Neuronal stem cell (in vitro differentiated cells): ENCODE measurements around the gene MYBPC2.

Experiments
- DNase-seq: peaks from one replicate; pipeline ENCODE4 v3.0.0-alpha.2; 2013; ENCODE audit warnings: low spot score
- H2AFZ ChIP-seq: one replicate; pipeline ENCODE4 v1.6.1; 2013; ENCODE audit warnings: mild to moderate bottlenecking, low read length, inconsistent platforms
- H2AK5ac ChIP-seq: 2 replicates; pipeline ENCODE4 v1.6.1; 2013; ENCODE audit warnings: low read depth, mild to moderate bottlenecking, inconsistent platforms, low read length, moderate library complexity, mixed read lengths
- H2BK120ac ChIP-seq: 2 replicates; pipeline ENCODE4 v1.6.1; 2013; ENCODE audit warnings: low read depth, mild to moderate bottlenecking, inconsistent platforms, low read length, moderate library complexity, mixed read lengths
- H2BK12ac ChIP-seq: one replicate; pipeline ENCODE4 v1.6.1; 2013; ENCODE audit warnings: low read length, inconsistent platforms
- H2BK15ac ChIP-seq: 2 replicates; pipeline ENCODE4 v1.6.1; 2013; ENCODE audit warnings: mild to moderate bottlenecking, low read length, inconsistent platforms, mixed read lengths
- H2BK5ac ChIP-seq: one replicate; pipeline ENCODE4 v1.6.1; 2013; ENCODE audit warnings: inconsistent platforms, mild to moderate bottlenecking, low read length, moderate library complexity
- H3K14ac ChIP-seq: one replicate; pipeline ENCODE4 v1.6.1; 2013; ENCODE audit warnings: low read length, inconsistent platforms
- H3K18ac ChIP-seq: 2 replicates; pipeline ENCODE4 v1.6.1; 2013; ENCODE audit warnings: low read length, inconsistent platforms
- H3K23ac ChIP-seq: 2 replicates; pipeline ENCODE4 v1.6.1; 2013; ENCODE audit warnings: low read depth, mild to moderate bottlenecking, mixed read lengths, low read length, inconsistent platforms; ENCODE audit not compliant: poor library complexity
- H3K27ac ChIP-seq: replicated peaks from 3 replicates; pipeline ENCODE4 v1.5.1; 2013; ENCODE audit warnings: low read length, inconsistent platforms
- H3K27me3 ChIP-seq, 3 experiments: 2 replicates each; pipeline ENCODE4 v1.6.1; 2013; ENCODE audit warnings: low read length in 3 of 3, mild to moderate bottlenecking in 2 of 3, inconsistent platforms in 1 of 3, low read depth in 1 of 3, mixed read lengths in 1 of 3, moderate library complexity in 1 of 3; ENCODE audit not compliant: control insufficient read depth in 3 of 3, insufficient read depth in 3 of 3
- H3K36me3 ChIP-seq, 2 donors: replicated peaks in 1 of 2; 2 replicates each; pipeline ENCODE4 v1.6.1; 2013; ENCODE audit warnings: low read length in 2 of 2; ENCODE audit not compliant: control insufficient read depth in 2 of 2, insufficient read depth in 2 of 2
- H3K4ac ChIP-seq: 2 replicates; pipeline ENCODE4 v1.6.1; 2013; ENCODE audit warnings: inconsistent platforms, mild to moderate bottlenecking, low read length, moderate library complexity
- H3K4me1 ChIP-seq, 2 donors: 1 replicate in 1 of 2; 2 replicates in 1 of 2; pipeline ENCODE4 v1.6.1; 2013; ENCODE audit warnings: low read length in 2 of 2, low read depth in 1 of 2; ENCODE audit not compliant: control insufficient read depth in 2 of 2, insufficient read depth in 1 of 2
- H3K4me2 ChIP-seq: one replicate; pipeline ENCODE4 v1.6.1; 2013; ENCODE audit warnings: mild to moderate bottlenecking, low read length, inconsistent platforms; ENCODE audit not compliant: insufficient read depth, poor library complexity, severe bottlenecking
- H3K4me3 ChIP-seq, 2 donors: 2 replicates each; pipeline ENCODE4 v1.5.1; 2013; ENCODE audit warnings: low read length in 2 of 2, mild to moderate bottlenecking in 2 of 2, inconsistent platforms in 1 of 2, moderate library complexity in 1 of 2
- H3K79me1 ChIP-seq: one replicate; pipeline ENCODE4 v1.6.1; 2013; ENCODE audit warnings: low read depth, mild to moderate bottlenecking, inconsistent platforms, low read length, moderate library complexity
- H3K9ac ChIP-seq: one replicate; pipeline ENCODE4 v1.6.1; 2013; ENCODE audit warnings: mild to moderate bottlenecking, low read depth, low read length, inconsistent platforms; ENCODE audit not compliant: poor library complexity
- H3K9me3 ChIP-seq, 2 donors: replicated peaks in 1 of 2; 2 replicates each; pipeline versions ENCODE3 to v1.6.1; 2013; ENCODE audit warnings: low read length in 2 of 2, mild to moderate bottlenecking in 2 of 2, inconsistent platforms in 1 of 2, low read depth in 1 of 2, mixed read lengths in 1 of 2, moderate library complexity in 1 of 2; ENCODE audit not compliant: control insufficient read depth in 2 of 2, insufficient read depth in 1 of 2
- H4K8ac ChIP-seq: one replicate; pipeline ENCODE4 v1.6.1; 2013; ENCODE audit warnings: low read depth, mild to moderate bottlenecking, inconsistent platforms, low read length, moderate library complexity
- H4K91ac ChIP-seq: one replicate; pipeline ENCODE4 v1.6.1; 2013; ENCODE audit warnings: low read length, low read depth, mild to moderate bottlenecking, inconsistent platforms; ENCODE audit not compliant: poor library complexity
- WGBS, 2 donors: extraction: QIAGEN DNeasy Blood & Tissue Kit; methylation state at CpG; one replicate each; pipeline ENCODE4 v1.1.7; 2013; ENCODE audit warnings: missing lambda C conversion rate in 2 of 2, mixed read lengths in 1 of 2; ENCODE audit not compliant: insufficient read length in 2 of 2, insufficient replicate concordance in 1 of 2; ENCODE audit errors: extremely low coverage in 2 of 2; 5-methylcytosine and 5-hydroxymethylcytosine counted together

Gene MYBPC2

GRCh38 chr19:50505856-50506611 lies 73.3 kb downstream of the MYBPC2 start:
- peak overlapping the region; percentile 22 for H2BK12ac ChIP-seq

GRCh38 chr19:50506700-50507099 lies 74.0 kb downstream of the MYBPC2 start:
- Histone ChIP-seq H3K4me2 (no peak overlapping the region), H2BK12ac (no peak overlapping the region), H3K79me1 (no peaks in the 10 kb centered on the region), H2BK15ac (no peak overlapping the region), H3K4me1 (peaks cover 9 to 20% of the 10 kb centered on the region in 2 donors), H3K36me3 (no peaks in the 10 kb centered on the region), H3K4ac (no peak overlapping the region), H3K9ac (no peak overlapping the region), H3K14ac (no peak overlapping the region), H3K9me3 (no peaks in the 10 kb centered on the region), H3K18ac (no peak overlapping the region), H3K27ac (no peak overlapping the region), H2BK120ac (no peak overlapping the region), H4K91ac (no peak overlapping the region), H2AK5ac (no peak overlapping the region), H3K27me3 (no peaks in the 10 kb centered on the region), H3K4me3 (no peak overlapping the region), H2AFZ (no peak overlapping the region), H3K23ac (no peak overlapping the region), H4K8ac (no peak overlapping the region), H2BK5ac (peak overlapping the region; percentile 39)
- DNase-seq = no peak
- 100% methylated on average over 1 to 3 of the region's 10 CpGs for WGBS, 2 donors

More at GRCh38 chr19:50505856-50506611, 73.3 kb downstream of the MYBPC2 start:
- Histone ChIP-seq H3K27me3 (no peaks in the 10 kb centered on the region), H2BK5ac (peak overlapping the region; percentile 39), H3K9me3 (no peaks in the 10 kb centered on the region), H3K9ac (no peak overlapping the region), H3K23ac (peak overlapping the region; percentile 80), H4K91ac (no peak overlapping the region), H4K8ac (no peak overlapping the region), H3K4me2 (no peak overlapping the region), H2BK15ac (no peak overlapping the region), H3K14ac (no peak overlapping the region), H3K4me3 (no peak overlapping the region), H2BK120ac (peak overlapping the region; percentile 87), H3K18ac (peak overlapping the region; percentile 38), H3K4me1 (peaks cover 7 to 24% of the 10 kb centered on the region in 2 donors), H2AK5ac (peak overlapping the region; percentile 84), H3K36me3 (no peaks in the 10 kb centered on the region), H3K4ac (no peak overlapping the region), H2AFZ (no peak overlapping the region), H3K27ac (no peak overlapping the region), H3K79me1 (no peaks in the 10 kb centered on the region)
- DNase-seq = no peak
- WGBS, 2 donors = no CpG with 5 or more reads among the region's 30 CpGs

GRCh38 chr19:50507376-50507775 lies 74.7 kb downstream of the MYBPC2 start:
- no CpG with 5 or more reads among the region's 8 CpGs for WGBS, 2 donors
- H3K23ac ChIP-seq = no peak overlapping the region
- H3K14ac ChIP-seq = peak overlapping the region; percentile 38
- H3K4me3 ChIP-seq = no peak overlapping the region
- no peak overlapping the region for H3K4me2 ChIP-seq
- H3K27ac ChIP-seq = no peak overlapping the region
- no peaks in the 10 kb centered on the region for H3K27me3 ChIP-seq
- H3K9ac ChIP-seq = peak overlapping the region; percentile 4
- H3K79me1 ChIP-seq = no peaks in the 10 kb centered on the region
- no peak for DNase-seq
- H4K8ac ChIP-seq = no peak overlapping the region
- no peak overlapping the region for H2AFZ ChIP-seq
- no peak overlapping the region for H4K91ac ChIP-seq
- H2AK5ac ChIP-seq = peak overlapping the region; percentile 63
- H3K9me3 ChIP-seq = no peaks in the 10 kb centered on the region
- no peak overlapping the region for H2BK12ac ChIP-seq
- H2BK15ac ChIP-seq = peak overlapping the region; percentile 58
- H3K18ac ChIP-seq = no peak overlapping the region
- no peaks in the 10 kb centered on the region for H3K36me3 ChIP-seq
- peak overlapping the region; percentile 37 for H3K4ac ChIP-seq
- H2BK5ac ChIP-seq = peak overlapping the region; percentile 82
- no peak overlapping the region for H2BK120ac ChIP-seq
- H3K4me1 ChIP-seq = peaks cover 9 to 26% of the 10 kb centered on the region in 2 donors

- no peak overlapping the region for H3K23ac ChIP-seq
- H3K27ac ChIP-seq = no peak overlapping the region
- DNase-seq = no peak
- no peak overlapping the region for H2BK120ac ChIP-seq
- no peaks in the 10 kb centered on the region for H3K27me3 ChIP-seq
- no peak overlapping the region for H3K18ac ChIP-seq
- peaks cover 15 to 37% of the 10 kb centered on the region in 2 donors for H3K4me1 ChIP-seq
- H2AK5ac ChIP-seq = no peak overlapping the region
- no peaks in the 10 kb centered on the region for H3K9me3 ChIP-seq
- H2BK12ac ChIP-seq = no peak overlapping the region
- no peak overlapping the region for H3K14ac ChIP-seq
- no peaks in the 10 kb centered on the region for H3K36me3 ChIP-seq
- H2BK15ac ChIP-seq = no peak overlapping the region
- no peak overlapping the region for H2BK5ac ChIP-seq
- no peak overlapping the region for H2AFZ ChIP-seq
- no CpG with 5 or more reads among the region's 3 CpGs for WGBS, 2 donors
- H3K9ac ChIP-seq = no peak overlapping the region
- no peak overlapping the region for H3K4ac ChIP-seq
- no peak overlapping the region for H4K8ac ChIP-seq
- no peak overlapping the region for H3K4me3 ChIP-seq
- H4K91ac ChIP-seq = no peak overlapping the region
- H3K4me2 ChIP-seq = no peak overlapping the region
- H3K79me1 ChIP-seq = no peaks in the 10 kb centered on the region
Measured at GRCh38 chr19:50508843-50509190, 76.1 kb downstream of the MYBPC2 start.
